HepG2 (cell line): ENCODE measurements around the gene MAPK6. TPM values are rescaled to one million over a fixed set of nuclear protein-coding genes. Genes with fewer than 3 reads are reported as not detected.

ENCODE experiments used
- BCL3 ChIP-seq: sonication (generic); formaldehyde crosslinking; IDR thresholded peaks from 2 replicates; pipeline ENCODE4 v1.5.1; 2020; ENCODE audit warnings: mild to moderate bottlenecking, missing genetic modification reagents, moderate library complexity
- DBP ChIP-seq: sonication (generic); formaldehyde crosslinking; IDR thresholded peaks from 2 replicates; pipeline ENCODE4 v1.4.0; 2020; ENCODE audit warnings: missing genetic modification reagents; ENCODE audit errors: not compliant biosample characterization
- ELK4 ChIP-seq: sonication (generic); formaldehyde crosslinking; IDR thresholded peaks from 2 replicates; pipeline ENCODE4 v1.9.0; 2021; ENCODE audit warnings: missing genetic modification reagents, borderline replicate concordance
- FOXK1 ChIP-seq: sonication (generic); formaldehyde crosslinking; IDR thresholded peaks from 2 replicates; pipeline ENCODE4 v1.4.0; 2020; ENCODE audit warnings: low read depth, missing genetic modification reagents, borderline replicate concordance
- GFI1 ChIP-seq: sonication (generic); formaldehyde crosslinking; IDR thresholded peaks from 2 replicates; pipeline ENCODE4 v1.5.0; 2020; ENCODE audit warnings: missing genetic modification reagents, mild to moderate bottlenecking, borderline replicate concordance
- KDM4B ChIP-seq: sonication (generic); formaldehyde crosslinking; IDR thresholded peaks from 2 replicates; pipeline ENCODE4 v1.4.0; 2020; ENCODE audit warnings: missing genetic modification reagents
- KLF13 ChIP-seq: sonication (generic); formaldehyde crosslinking; IDR thresholded peaks from 2 replicates; pipeline ENCODE4 v1.4.0; 2020; ENCODE audit warnings: mild to moderate bottlenecking, missing genetic modification reagents
- MAFF ChIP-seq: IDR thresholded peaks from 2 replicates; pipeline ENCODE4 v1.6.1; 2011; ENCODE audit warnings: low read depth, low read length, improper control_type of control experiment
- MTF1 ChIP-seq: sonication (generic); formaldehyde crosslinking; IDR thresholded peaks from 2 replicates; pipeline ENCODE4 v1.5.0; 2020; ENCODE audit warnings: missing genetic modification reagents
- NFYB ChIP-seq: sonication (generic); formaldehyde crosslinking; IDR thresholded peaks from 2 replicates; pipeline ENCODE4 v1.4.0; 2020; ENCODE audit warnings: missing genetic modification reagents
- NKX3-1 ChIP-seq: sonication (generic); formaldehyde crosslinking; IDR thresholded peaks from 2 replicates; pipeline ENCODE4 v1.5.0; 2020; ENCODE audit warnings: missing genetic modification reagents
- REPIN1 ChIP-seq: sonication (generic); formaldehyde crosslinking; IDR thresholded peaks from 2 replicates; pipeline ENCODE4 v1.8.0; 2022; ENCODE audit warnings: missing genetic modification reagents, low read depth, mild to moderate bottlenecking, borderline replicate concordance
- RFX1 ChIP-seq: fragments of 450-650 bp; IDR thresholded peaks from 2 replicates; pipeline ENCODE4 v1.6.1; 2017
- SAP130 ChIP-seq: IDR thresholded peaks from 2 replicates; pipeline ENCODE4 v1.6.1; 2016; ENCODE audit warnings: low read depth
- SP2 ChIP-seq: sonication (generic); formaldehyde crosslinking; IDR thresholded peaks from 2 replicates; pipeline ENCODE4 v1.5.1; 2020; ENCODE audit warnings: mild to moderate bottlenecking, missing genetic modification reagents
- STAG1 ChIP-seq: sonication (generic); formaldehyde crosslinking; IDR thresholded peaks from 2 replicates; pipeline ENCODE4 v1.4.0; 2020; ENCODE audit warnings: missing genetic modification reagents
- TCF7L2 ChIP-seq: IDR thresholded peaks from 2 replicates; pipeline ENCODE4 v1.6.1; 2011; ENCODE audit warnings: mild to moderate bottlenecking, low read depth, low read length, moderate library complexity
- THAP8 ChIP-seq: sonication (generic); formaldehyde crosslinking; IDR thresholded peaks from 2 replicates; pipeline ENCODE4 v1.5.1; 2020; ENCODE audit warnings: missing genetic modification reagents, mild to moderate bottlenecking, borderline replicate concordance
- ZBTB43 ChIP-seq: sonication (generic); formaldehyde crosslinking; conservative IDR thresholded peaks from 2 replicates; pipeline ENCODE4 v1.4.0; 2020; ENCODE audit warnings: missing genetic modification reagents
- ZMAT3 ChIP-seq: sonication (generic); formaldehyde crosslinking; conservative IDR thresholded peaks from 2 replicates; pipeline ENCODE4 v1.7.0; 2021; ENCODE audit warnings: missing genetic modification reagents
- ZNF160 ChIP-seq: sonication (generic); formaldehyde crosslinking; IDR thresholded peaks from 2 replicates; pipeline ENCODE4 v1.8.0; 2022; ENCODE audit warnings: mild to moderate bottlenecking, inconsistent platforms, missing genetic modification reagents
- ZNF446 ChIP-seq: sonication (generic); formaldehyde crosslinking; IDR thresholded peaks from 2 replicates; pipeline ENCODE4 v1.5.0; 2020; ENCODE audit warnings: mild to moderate bottlenecking, missing genetic modification reagents
- ZNF672 ChIP-seq: sonication (generic); formaldehyde crosslinking; IDR thresholded peaks from 2 replicates; pipeline ENCODE4 v1.8.1; 2022; ENCODE audit warnings: missing genetic modification reagents
- ZNF746 ChIP-seq: sonication (generic); formaldehyde crosslinking; IDR thresholded peaks from 2 replicates; pipeline ENCODE4 v1.8.0; 2022; ENCODE audit warnings: mild to moderate bottlenecking, missing genetic modification reagents
- ZNF773 ChIP-seq: sonication (generic); formaldehyde crosslinking; IDR thresholded peaks from 2 replicates; pipeline ENCODE4 v1.4.0; 2020; ENCODE audit warnings: missing genetic modification reagents, borderline replicate concordance
- ZSCAN25 ChIP-seq: sonication (generic); formaldehyde crosslinking; IDR thresholded peaks from 2 replicates; pipeline ENCODE4 v1.8.0; 2022; ENCODE audit warnings: mild to moderate bottlenecking, missing genetic modification reagents
- polyA plus RNA-seq, 8 experiments: library from polyadenylated mRNA; depleted of rRNA in 3 of 8; stranded (reverse) in 7 of 8; unstranded in 1 of 8; fragments of >200 nt; fragmentation: Illumina TruSeq in 4 of 8; extraction: Trizol in 4 of 8; gene quantifications; 2 replicates each; pipeline versions ENCODE4 v1.2.1 to v1.2.3, GENCODE V29; 2011 to 2016; ENCODE audit warnings: low read depth in 4 of 8, missing spikeins in 1 of 8, mixed read lengths in 1 of 8; ENCODE audit not compliant: insufficient read depth in 1 of 8
- total RNA-seq, 5 experiments: library from RNA; depleted of rRNA; stranded (reverse); fragments of >200 nt; fragmentation: Illumina TruSeq; extraction: Trizol; gene quantifications; 2 replicates each; pipeline ENCODE4 v1.2.3, GENCODE V29; 2016; ENCODE audit warnings: low read depth in 1 of 5

Gene MAPK6
- total and polyA plus RNA-seq, 2 of the 13 experiments (the other 11 are each of a cell fraction or from before 2014, with no cell fraction given) = 89.5 to 99.7 TPM

GRCh38 chr15:52019394-52020220, 588 bp downstream of the MAPK6 start (continued):
- no peak; the same call in none of the 2 replicates for TF ChIP-seq ZMAT3 (CRISPR knock-in tag)
- TF ChIP-seq RFX1 = no peak
- peak; percentile 87 for TF ChIP-seq ZNF746 (CRISPR knock-in tag)
- TF ChIP-seq NKX3-1 (CRISPR knock-in tag) = 0 out of 2 replicates have a peak, but pooled peaks have one; percentile 37
- no peak for TF ChIP-seq THAP8
- TF ChIP-seq ELK4 (CRISPR knock-in tag) = no peak
- no peak; the same call in 1 of the 2 replicates for TF ChIP-seq BCL3 (CRISPR knock-in tag)
- peak; percentile 89 for TF ChIP-seq SAP130 (CRISPR knock-in tag)
- TF ChIP-seq ZNF773 (CRISPR knock-in tag) = no peak
- peak; percentile 42; the same call in 1 of the 2 replicates for TF ChIP-seq ZNF672 (CRISPR knock-in tag)
- TF ChIP-seq ZBTB43 (CRISPR knock-in tag) = 0 out of 2 replicates have a peak, but pooled peaks have one; percentile 38
- no peak for TF ChIP-seq SP2 (CRISPR knock-in tag)
- TF ChIP-seq ZNF446 (CRISPR knock-in tag) = peak; percentile 66; the same call in 1 of the 2 replicates
- TF ChIP-seq ZSCAN25 (CRISPR knock-in tag) = no peak
- TF ChIP-seq KDM4B (CRISPR knock-in tag) = no peak
- peak; percentile 39; the same call in 1 of the 2 replicates for TF ChIP-seq REPIN1 (CRISPR knock-in tag)
- no peak for TF ChIP-seq GFI1 (CRISPR knock-in tag)
- no peak for TF ChIP-seq KLF13 (CRISPR knock-in tag)
- no peak for TF ChIP-seq ZNF160 (CRISPR knock-in tag)
- no peak for TF ChIP-seq DBP (CRISPR knock-in tag)
- TF ChIP-seq MTF1 (CRISPR knock-in tag) = no peak
- no peak for TF ChIP-seq NFYB (CRISPR knock-in tag)
- TF ChIP-seq FOXK1 = no peak; the same call in 1 of the 2 replicates
- no peak for TF ChIP-seq TCF7L2
- TF ChIP-seq STAG1 (CRISPR knock-in tag) = 0 out of 2 replicates have a peak, but pooled peaks have one; percentile 8
- TF ChIP-seq MAFF = no peak
